Nephron progenitor cell (in vitro differentiated cells): ENCODE measurements around the gene CENPT.

Experiments
- DNase-seq: peaks from one replicate; pipeline ENCODE4 v3.0.0; 2021
- H3K27ac Mint-ChIP-seq: 2 replicates; pipeline ENCODE4 v1.8.0; 2021; ENCODE audit warnings: mild to moderate bottlenecking, moderate library complexity, mixed read lengths
- H3K27me3 Mint-ChIP-seq: 2 replicates; pipeline ENCODE4 v1.8.0; 2021; ENCODE audit warnings: mild to moderate bottlenecking, low read depth, mixed read lengths; ENCODE audit not compliant: poor library complexity
- H3K36me3 Mint-ChIP-seq: 2 replicates; pipeline ENCODE4 v1.8.0; 2021; ENCODE audit warnings: low read depth, mixed read lengths
- H3K4me1 Mint-ChIP-seq: 2 replicates; pipeline ENCODE4 v1.8.0; 2021; ENCODE audit warnings: mixed read lengths
- H3K4me3 Mint-ChIP-seq: 2 replicates; pipeline ENCODE4 v1.8.0; 2021; ENCODE audit warnings: mild to moderate bottlenecking, moderate library complexity, mixed read lengths
- H3K9me3 Mint-ChIP-seq: 2 replicates; pipeline ENCODE4 v1.8.0; 2021; ENCODE audit warnings: mild to moderate bottlenecking, moderate library complexity, mixed read lengths
- TF ChIP-seq, protein P1 (sequence below): fragments of 200-600 bp; sonication (generic); IDR thresholded peaks from 2 replicates; pipeline ENCODE4 v1.5.0; 2021; ENCODE audit warnings: antibody characterized with exemption

The CENPT gene

DNA sequence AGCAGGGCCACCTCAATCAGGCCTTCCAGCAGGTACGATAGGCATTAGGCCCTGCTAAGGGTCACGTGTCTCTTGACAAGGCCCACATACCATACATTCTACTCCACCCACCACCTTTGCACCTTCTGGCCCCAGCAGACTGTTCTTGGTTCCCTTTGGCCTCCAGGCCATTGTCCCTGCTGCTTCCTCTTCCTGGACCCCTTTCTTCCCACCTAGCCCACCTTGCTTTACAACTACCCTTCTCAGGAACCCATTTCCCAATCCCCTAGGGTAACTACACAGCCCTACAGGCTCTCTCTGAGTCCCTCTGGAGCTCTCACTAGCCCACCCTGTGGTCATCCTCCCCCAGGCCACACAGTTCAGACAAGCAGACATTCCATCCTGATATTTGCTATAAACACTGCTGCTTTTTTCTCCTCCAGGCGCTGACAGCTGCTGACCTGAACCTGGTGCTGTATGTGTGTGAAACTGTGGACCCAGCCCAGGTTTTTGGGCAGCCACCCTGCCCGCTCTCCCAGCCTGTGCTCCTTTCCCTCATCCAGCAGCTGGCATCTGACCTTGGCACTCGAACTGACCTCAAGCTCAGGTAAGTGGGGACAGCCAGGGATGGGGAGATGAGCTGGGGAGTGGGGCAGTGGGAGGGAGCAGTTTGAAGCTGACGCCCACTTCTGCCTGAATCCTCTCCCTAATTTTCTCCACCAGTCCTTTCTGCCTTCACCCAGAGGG lies 35.8 kb upstream of the CENPT start:
- TF ChIP-seq, protein P1, sequence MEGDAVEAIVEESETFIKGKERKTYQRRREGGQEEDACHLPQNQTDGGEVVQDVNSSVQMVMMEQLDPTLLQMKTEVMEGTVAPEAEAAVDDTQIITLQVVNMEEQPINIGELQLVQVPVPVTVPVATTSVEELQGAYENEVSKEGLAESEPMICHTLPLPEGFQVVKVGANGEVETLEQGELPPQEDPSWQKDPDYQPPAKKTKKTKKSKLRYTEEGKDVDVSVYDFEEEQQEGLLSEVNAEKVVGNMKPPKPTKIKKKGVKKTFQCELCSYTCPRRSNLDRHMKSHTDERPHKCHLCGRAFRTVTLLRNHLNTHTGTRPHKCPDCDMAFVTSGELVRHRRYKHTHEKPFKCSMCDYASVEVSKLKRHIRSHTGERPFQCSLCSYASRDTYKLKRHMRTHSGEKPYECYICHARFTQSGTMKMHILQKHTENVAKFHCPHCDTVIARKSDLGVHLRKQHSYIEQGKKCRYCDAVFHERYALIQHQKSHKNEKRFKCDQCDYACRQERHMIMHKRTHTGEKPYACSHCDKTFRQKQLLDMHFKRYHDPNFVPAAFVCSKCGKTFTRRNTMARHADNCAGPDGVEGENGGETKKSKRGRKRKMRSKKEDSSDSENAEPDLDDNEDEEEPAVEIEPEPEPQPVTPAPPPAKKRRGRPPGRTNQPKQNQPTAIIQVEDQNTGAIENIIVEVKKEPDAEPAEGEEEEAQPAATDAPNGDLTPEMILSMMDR, result no peak
- Mint-ChIP-seq H3K4me1 (peaks cover 16% of the 10 kb centered on the region), H3K4me3 (no peak overlapping the region), H3K9me3 (no peaks in the 10 kb centered on the region), H3K27ac (no peak overlapping the region), H3K27me3 (no peaks in the 10 kb centered on the region), H3K36me3 (peaks cover 20% of the 10 kb centered on the region)
- no peak for DNase-seq

DNA sequence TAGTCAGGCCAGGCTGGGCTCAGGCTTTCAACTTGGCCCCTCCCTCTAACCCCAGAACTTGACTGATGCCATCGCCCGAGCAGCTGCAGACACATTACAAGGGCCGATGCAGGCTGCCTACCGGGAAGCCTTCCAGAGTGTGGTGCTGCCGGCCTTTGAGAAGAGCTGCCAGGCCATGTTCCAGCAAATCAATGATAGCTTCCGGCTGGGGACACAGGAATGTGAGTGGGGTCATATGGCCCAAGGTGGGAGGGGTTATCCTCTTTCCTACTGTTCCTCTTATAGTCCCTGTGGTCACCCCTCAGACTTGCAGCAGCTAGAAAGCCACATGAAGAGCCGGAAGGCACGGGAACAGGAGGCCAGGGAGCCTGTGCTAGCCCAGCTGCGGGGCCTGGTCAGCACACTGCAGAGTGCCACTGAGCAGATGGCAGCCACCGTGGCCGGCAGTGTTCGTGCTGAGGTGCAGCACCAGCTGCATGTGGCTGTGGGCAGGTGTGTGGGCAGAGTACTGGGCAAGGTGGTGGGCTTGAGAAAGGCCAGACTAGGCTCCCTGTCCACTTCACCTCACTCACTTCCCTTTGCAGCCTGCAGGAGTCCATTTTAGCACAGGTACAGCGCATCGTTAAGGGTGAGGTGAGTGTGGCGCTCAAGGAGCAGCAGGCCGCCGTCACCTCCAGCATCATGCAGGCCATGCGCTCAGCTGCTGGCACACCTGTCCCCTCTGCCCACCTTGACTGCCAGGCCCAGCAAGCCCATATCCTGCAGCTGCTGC lies 35.1 kb upstream of the CENPT start:
- Mint-ChIP-seq H3K9me3 (no peaks in the 10 kb centered on the region), H3K36me3 (peaks cover 24% of the 10 kb centered on the region), H3K27me3 (no peaks in the 10 kb centered on the region), H3K27ac (no peak overlapping the region), H3K4me3 (no peak overlapping the region), H3K4me1 (peaks cover 16% of the 10 kb centered on the region)
- no peak for DNase-seq
- TF ChIP-seq, protein P1, result no peak

DNA sequence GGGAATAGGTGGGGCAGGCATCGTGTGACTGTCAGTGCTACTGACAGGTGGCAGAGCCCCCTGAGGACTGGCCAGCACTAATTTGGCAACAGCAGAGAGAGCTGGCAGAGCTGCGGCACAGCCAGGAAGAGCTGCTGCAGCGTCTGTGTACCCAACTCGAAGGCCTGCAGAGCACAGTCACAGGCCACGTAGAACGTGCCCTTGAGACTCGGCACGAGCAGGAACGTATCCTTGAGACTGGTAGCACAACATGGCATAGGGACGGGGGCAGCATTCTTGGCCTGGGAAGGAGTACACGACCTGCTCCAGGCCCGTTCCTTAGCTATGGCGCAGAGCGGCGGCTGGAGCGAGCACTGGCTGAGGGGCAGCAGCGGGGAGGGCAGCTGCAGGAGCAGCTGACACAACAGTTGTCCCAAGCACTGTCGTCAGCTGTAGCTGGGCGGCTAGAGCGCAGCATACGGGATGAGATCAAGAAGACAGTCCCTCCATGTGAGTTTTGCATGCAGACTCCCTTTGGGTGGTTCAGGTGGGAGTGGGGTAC lies 34.2 kb upstream of the CENPT start:
- DNase-seq, result no peak
- H3K27me3 Mint-ChIP-seq, result no peaks in the 10 kb centered on the region
- no peaks in the 10 kb centered on the region for H3K9me3 Mint-ChIP-seq
- H3K27ac Mint-ChIP-seq, result no peak overlapping the region
- TF ChIP-seq, protein P1, result no peak
- no peak overlapping the region for H3K4me3 Mint-ChIP-seq
- peaks cover 15% of the 10 kb centered on the region for H3K4me1 Mint-ChIP-seq
- H3K36me3 Mint-ChIP-seq, result peaks cover 28% of the 10 kb centered on the region

DNA sequence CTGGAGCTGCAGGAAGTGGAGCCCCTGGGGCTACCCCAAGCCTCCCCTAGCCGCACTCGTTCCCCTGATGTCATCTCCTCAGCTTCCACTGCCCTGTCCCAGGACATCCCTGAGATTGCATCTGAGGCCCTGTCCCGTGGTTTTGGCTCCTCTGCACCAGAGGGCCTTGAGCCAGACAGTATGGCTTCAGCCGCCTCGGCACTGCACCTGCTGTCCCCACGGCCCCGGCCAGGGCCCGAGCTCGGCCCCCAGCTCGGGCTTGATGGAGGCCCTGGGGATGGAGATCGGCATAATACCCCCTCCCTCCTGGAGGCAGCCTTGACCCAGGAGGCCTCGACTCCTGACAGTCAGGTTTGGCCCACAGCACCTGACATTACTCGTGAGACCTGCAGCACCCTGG lies 33.1 kb upstream of the CENPT start:
- Mint-ChIP-seq H3K36me3 (peaks cover 28% of the 10 kb centered on the region), H3K4me1 (peaks cover 11% of the 10 kb centered on the region), H3K27me3 (no peaks in the 10 kb centered on the region), H3K4me3 (no peak overlapping the region), H3K27ac (no peak overlapping the region), H3K9me3 (no peaks in the 10 kb centered on the region)
- DNase-seq, result no peak
- TF ChIP-seq, protein P1, result no peak

DNA sequence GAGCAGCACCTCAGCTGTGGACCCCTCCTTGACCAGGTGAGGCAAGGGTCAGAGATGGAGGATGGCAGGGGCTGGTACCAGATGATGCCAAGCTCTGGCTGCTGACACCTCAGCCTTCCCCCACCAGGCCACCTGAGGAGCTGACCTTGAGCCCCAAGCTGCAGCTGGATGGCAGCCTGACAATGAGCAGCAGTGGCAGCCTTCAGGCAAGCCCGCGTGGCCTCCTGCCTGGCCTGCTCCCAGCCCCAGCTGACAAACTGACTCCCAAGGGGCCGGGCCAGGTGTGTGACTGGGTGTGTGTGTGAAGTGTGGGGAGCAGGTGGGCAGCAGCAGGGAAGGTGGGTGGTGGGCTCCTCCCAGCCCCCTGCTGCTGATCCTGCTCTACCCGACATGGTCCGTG lies 32.4 kb upstream of the CENPT start:
- H3K27ac Mint-ChIP-seq, result no peak overlapping the region
- peaks cover 28% of the 10 kb centered on the region for H3K36me3 Mint-ChIP-seq
- H3K4me3 Mint-ChIP-seq, result no peak overlapping the region
- TF ChIP-seq, protein P1, result no peak
- no peak for DNase-seq
- no peaks in the 10 kb centered on the region for H3K27me3 Mint-ChIP-seq
- H3K4me1 Mint-ChIP-seq, result peaks cover 15% of the 10 kb centered on the region
- no peaks in the 10 kb centered on the region for H3K9me3 Mint-ChIP-seq
